Ascending aorta (tissue), 2 donors: Measurements from ENCODE around the gene ADM. TPM values are rescaled to one million over a fixed set of nuclear protein-coding genes. Genes with fewer than 3 reads are reported as not detected.

Source experiments
- DNase-seq, 2 donors: peaks; one replicate each; pipeline ENCODE4 v3.0.0-alpha.2; 2019; ENCODE audit warnings: low spot score in 2 of 2
- H3K27ac ChIP-seq, 2 donors: fragments of 200-600 bp; sonication (generic); one replicate each; pipeline ENCODE4 v1.5.1; 2016 to 2017; ENCODE audit warnings: mild to moderate bottlenecking in 1 of 2
- H3K27me3 ChIP-seq: fragments of 200-600 bp; sonication (generic); one replicate; pipeline ENCODE4 v1.5.1; 2017
- H3K36me3 ChIP-seq, 2 donors: fragments of 200-600 bp; sonication (generic); one replicate each; pipeline ENCODE4 v1.5.1; 2016
- H3K4me1 ChIP-seq, 2 donors: fragments of 200-600 bp; sonication (generic); one replicate each; pipeline ENCODE4 v1.5.1; 2016 to 2017; ENCODE audit warnings: mild to moderate bottlenecking in 1 of 2
- H3K4me3 ChIP-seq, 2 donors: fragments of 200-600 bp; sonication (generic); one replicate each; pipeline ENCODE4 v1.5.1; 2016 to 2017; ENCODE audit warnings: mild to moderate bottlenecking in 1 of 2
- H3K9me3 ChIP-seq, 2 donors: fragments of 200-600 bp; sonication (generic); one replicate each; pipeline ENCODE4 v1.5.1; 2016
- intact Hi-C: fragments of 100-400 bp; cut with DNase I; formaldehyde crosslinking; loops from one replicate; pipeline ENCODE4 v1.15.1; 2023
- total RNA-seq: library from RNA; depleted of rRNA; stranded (reverse); fragments of >200 nt; gene quantifications from one replicate; pipeline ENCODE4 v1.1.0, GENCODE V29; 2016
- TF ChIP-seq, protein P1 (sequence below), 3 experiments: fragments of 200-600 bp in 2 of 3; fragments of 450-650 bp in 1 of 3; sonication (generic) in 2 of 3; IDR thresholded peaks; one replicate each; pipeline ENCODE4 v1.5.1; 2016 to 2019; ENCODE audit warnings: antibody characterized with exemption in 3 of 3, mild to moderate bottlenecking in 1 of 3, moderate library complexity in 1 of 3

ADM gene
- total RNA-seq, 1 donor from 2014 or later, result 56.8 TPM

DNA sequence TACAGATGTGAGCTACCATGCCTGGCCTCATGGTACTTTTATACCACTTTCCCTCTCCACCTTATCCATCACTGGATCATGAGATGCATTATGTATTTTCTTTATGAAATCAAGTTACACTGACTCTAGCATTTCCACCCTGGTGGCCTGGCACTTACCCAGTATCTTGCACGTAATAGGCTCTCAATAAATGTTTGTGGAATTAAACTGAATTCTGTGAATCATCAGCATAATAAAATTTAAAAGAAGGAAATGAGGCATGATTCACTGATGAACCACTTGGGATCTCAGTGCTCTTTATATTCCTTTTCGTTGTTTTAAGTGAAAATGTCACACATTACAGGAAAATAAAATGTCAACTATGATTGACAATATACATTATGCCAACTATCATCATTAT, 25.1 kb downstream of the ADM start:
- Histone ChIP-seq H3K27ac (no peak overlapping the region), H3K4me3 (no peak overlapping the region), H3K9me3 (no peaks in the 10 kb centered on the region), H3K27me3 (no peaks in the 10 kb centered on the region), H3K36me3 (no peaks in the 10 kb centered on the region), H3K4me1 (peaks cover 7 to 31% of the 10 kb centered on the region in 2 donors)
- TF ChIP-seq, protein P1, sequence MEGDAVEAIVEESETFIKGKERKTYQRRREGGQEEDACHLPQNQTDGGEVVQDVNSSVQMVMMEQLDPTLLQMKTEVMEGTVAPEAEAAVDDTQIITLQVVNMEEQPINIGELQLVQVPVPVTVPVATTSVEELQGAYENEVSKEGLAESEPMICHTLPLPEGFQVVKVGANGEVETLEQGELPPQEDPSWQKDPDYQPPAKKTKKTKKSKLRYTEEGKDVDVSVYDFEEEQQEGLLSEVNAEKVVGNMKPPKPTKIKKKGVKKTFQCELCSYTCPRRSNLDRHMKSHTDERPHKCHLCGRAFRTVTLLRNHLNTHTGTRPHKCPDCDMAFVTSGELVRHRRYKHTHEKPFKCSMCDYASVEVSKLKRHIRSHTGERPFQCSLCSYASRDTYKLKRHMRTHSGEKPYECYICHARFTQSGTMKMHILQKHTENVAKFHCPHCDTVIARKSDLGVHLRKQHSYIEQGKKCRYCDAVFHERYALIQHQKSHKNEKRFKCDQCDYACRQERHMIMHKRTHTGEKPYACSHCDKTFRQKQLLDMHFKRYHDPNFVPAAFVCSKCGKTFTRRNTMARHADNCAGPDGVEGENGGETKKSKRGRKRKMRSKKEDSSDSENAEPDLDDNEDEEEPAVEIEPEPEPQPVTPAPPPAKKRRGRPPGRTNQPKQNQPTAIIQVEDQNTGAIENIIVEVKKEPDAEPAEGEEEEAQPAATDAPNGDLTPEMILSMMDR (IDR thresholded peaks at IDR 0.05), result no peak
- DNase-seq, result no peak
- intact Hi-C loops, result loop anchor here (5.0 kb wide), 1 partner anchor 37 kb away; no protein-coding TSS in a partner anchor

DNA sequence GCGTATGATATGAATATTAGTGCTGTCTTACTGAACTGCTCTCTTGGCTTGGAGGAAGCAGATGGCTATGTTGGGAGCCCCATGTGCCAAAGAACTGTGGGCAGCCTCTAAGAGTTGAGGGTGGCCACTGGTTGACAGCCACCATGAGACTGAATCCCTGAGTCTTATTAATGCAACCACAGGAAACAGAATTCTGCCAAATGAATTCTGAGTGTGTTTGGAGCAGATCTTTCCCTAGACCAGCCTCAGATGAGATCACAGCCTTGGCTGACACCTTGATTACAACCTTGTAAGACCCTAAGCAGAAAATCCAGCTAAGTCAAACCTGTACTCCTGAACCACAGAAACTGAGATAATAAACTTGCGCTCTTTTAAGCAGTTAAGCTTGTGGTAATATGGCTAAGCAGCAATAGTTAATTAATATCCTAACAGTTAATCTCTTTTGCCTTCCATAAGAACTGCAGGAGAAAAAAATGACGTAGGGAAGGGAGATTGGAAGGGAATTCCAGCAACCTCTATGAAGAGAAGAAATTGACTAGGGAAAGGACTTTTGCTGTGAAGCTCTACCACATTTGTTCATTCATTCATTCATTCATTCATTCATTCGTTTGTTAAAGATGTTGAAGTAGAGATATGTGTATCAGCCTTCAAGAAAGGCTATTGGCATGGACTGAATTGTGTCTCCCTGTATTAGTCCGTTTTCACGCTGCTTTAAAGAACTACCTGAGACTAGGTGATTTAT, 26.8 kb downstream of the ADM start:
- H3K9me3 ChIP-seq, result no peaks in the 10 kb centered on the region
- intact Hi-C loops, result no loop called here
- H3K4me3 ChIP-seq, result no peak overlapping the region
- TF ChIP-seq, protein P1 (IDR thresholded peaks at IDR 0.05), result no peak
- no peak overlapping the region for H3K27ac ChIP-seq
- no peaks in the 10 kb centered on the region for H3K36me3 ChIP-seq
- H3K4me1 ChIP-seq, result peaks cover 2 to 16% of the 10 kb centered on the region in 2 donors
- H3K27me3 ChIP-seq, result no peaks in the 10 kb centered on the region
- no peak for DNase-seq

DNA sequence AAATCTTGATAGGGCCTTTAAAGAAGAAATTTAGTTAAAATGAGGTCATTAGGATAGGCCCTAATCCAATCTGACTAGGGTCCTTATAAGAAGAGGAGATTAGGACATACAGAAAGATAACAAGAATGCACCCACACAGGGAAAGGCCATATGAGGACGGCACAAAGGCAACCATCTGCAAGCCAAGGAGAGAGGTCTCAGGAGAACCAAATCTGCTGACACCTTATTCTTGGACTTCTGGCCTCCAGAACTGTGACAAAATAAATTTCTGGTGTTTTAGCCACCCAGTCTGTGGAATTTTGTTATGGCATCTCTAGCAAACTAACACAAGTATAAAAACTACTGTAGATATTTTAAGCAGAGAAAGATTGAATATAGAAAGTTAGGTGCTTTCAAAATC, 28.6 kb downstream of the ADM start:
- intact Hi-C loops, result no loop called here

DNA sequence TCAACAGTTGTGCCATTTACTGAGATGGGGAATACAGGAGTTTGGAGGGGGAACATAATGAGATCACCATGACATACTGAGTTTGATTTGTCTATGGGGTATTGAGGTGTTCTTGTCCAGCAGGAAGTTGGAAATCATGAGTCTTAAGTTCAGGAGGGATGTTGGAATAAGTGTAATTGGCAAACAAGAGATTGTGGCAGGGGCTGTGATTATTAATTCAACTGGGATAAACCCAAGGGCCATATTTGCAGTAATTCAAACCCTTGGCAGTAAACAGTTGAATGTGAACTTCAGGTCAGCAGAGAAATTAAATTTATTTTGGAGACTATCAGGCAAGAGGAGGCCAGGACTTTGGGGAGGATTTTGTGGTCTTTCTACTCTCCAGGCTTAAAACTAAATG, 33.4 kb downstream of the ADM start:
- intact Hi-C loops, result no loop called here
- H3K9me3 ChIP-seq, result no peaks in the 10 kb centered on the region
- TF ChIP-seq, protein P1 (IDR thresholded peaks at IDR 0.05), result no peak
- no peak overlapping the region for H3K4me3 ChIP-seq
- DNase-seq, result no peak
- H3K27ac ChIP-seq, result no peak overlapping the region
- H3K27me3 ChIP-seq, result no peaks in the 10 kb centered on the region
- H3K36me3 ChIP-seq, result no peaks in the 10 kb centered on the region
- no peaks in the 10 kb centered on the region for H3K4me1 ChIP-seq

More for the DNA sequence above, 28.6 kb downstream of the ADM start:
- Histone ChIP-seq H3K27me3 (no peaks in the 10 kb centered on the region), H3K9me3 (no peaks in the 10 kb centered on the region), H3K27ac (no peak overlapping the region), H3K36me3 (no peaks in the 10 kb centered on the region), H3K4me1 (peaks cover 2 to 4% of the 10 kb centered on the region in 2 donors), H3K4me3 (no peak overlapping the region)
- no peak for DNase-seq
- TF ChIP-seq, protein P1 (IDR thresholded peaks at IDR 0.05), result no peak

DNA sequence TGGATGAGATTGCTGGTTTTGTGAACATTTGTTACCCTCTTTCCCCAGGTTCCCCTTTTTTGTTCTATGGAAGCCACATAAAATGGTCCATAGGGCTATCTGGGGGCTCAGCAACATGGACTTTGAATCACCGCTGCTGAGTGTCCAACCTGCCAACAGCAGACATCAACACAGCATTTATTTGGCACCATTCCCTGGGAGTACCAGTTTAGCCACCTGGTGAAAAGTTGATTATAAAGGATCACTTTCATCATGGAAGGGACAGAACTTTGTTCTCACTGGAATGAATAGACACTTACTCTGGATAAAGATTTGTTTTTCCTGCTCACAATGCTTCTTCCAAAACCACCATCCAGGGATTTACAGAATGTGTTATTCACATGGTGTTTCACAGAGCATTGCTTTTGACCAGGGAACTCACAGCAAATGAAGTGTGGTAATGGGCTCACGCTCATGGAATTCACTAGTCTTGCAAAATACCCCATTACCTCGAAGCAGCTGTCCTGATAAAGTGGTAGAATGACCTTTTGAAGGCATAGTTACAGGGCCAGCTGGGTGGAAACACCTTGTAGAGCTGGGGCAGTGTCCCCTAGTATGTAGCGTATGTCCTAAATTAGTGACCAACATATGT, 43.9 kb downstream of the ADM start:
- intact Hi-C loops, result no loop called here
- no peak overlapping the region for H3K4me3 ChIP-seq
- TF ChIP-seq, protein P1 (IDR thresholded peaks at IDR 0.05), result no peak
- no peaks in the 10 kb centered on the region for H3K9me3 ChIP-seq
- H3K27me3 ChIP-seq, result no peaks in the 10 kb centered on the region
- H3K4me1 ChIP-seq, result peaks cover 0 to 5% of the 10 kb centered on the region in 2 donors
- H3K27ac ChIP-seq, result no peak overlapping the region
- no peak for DNase-seq
- H3K36me3 ChIP-seq, result no peaks in the 10 kb centered on the region
